22Rv1 (cell line): Measurements from ENCODE around the gene PRAME.
"Not testable (repeated sequence)": the region's sequence is repeated elsewhere in the genome, so short reads cannot be mapped to it uniquely, and the experiment has no call there.

Experiments
- H3K27ac ChIP-seq: fragments of 450-650 bp; 2 replicates; pipeline ENCODE4 v1.5.1; 2017
- CTCF ChIP-seq: fragments of 450-650 bp; IDR thresholded peaks from 2 replicates; pipeline ENCODE4 v1.5.1; 2017; ENCODE audit warnings: mild to moderate bottlenecking
- ZFX ChIP-seq: fragments of 450-650 bp; IDR thresholded peaks from 2 replicates; pipeline ENCODE4 v1.6.1; 2017; ENCODE audit warnings: antibody characterized with exemption, borderline replicate concordance

PRAME gene

DNA sequence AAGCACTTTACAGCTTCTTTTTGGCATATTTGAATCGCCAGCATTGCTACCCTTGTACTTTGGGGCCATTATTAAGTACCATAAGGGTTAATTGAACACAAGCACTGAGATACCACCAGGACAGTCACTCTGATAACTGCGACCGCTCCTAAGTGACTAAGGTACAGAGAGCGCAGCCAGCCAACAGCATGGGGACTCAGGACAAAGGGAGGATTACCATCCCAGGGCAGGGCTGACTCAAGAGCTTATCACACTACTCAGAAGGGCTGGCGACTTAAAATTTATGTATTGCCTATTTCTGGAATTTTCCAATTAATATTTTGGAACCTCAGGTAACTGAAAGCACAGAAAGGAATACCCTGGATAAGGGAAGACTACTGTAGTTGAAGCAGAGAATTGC is 39.5 kb downstream of the PRAME start:
- H3K27ac ChIP-seq = peak overlapping the region; percentile 51
- TF ChIP-seq ZFX (no peak), CTCF (no peak)

GRCh38 chr22:22516992-22517391 is 42.1 kb downstream of the PRAME start:
- TF ChIP-seq CTCF = no peak
- no peak for TF ChIP-seq ZFX

DNA sequence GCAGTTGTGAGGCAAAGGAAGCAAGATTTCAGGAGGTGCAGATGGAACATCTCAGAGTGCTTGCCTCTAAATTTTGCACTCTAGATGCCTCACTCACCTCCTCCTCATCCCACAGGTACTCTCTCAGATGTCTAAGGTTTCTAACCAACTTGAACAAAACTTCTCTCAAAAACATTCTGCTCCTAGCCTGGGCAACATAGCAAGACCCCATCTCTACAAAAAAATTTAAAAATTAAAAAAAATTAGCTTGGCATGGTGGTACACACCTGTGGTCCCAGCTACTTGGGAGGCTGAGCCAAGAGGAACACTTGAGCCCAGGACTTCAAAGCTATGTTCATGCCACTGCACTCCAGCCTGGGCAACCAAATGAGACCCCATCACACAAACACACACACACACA is 43.2 kb downstream of the PRAME start:
- H3K27ac ChIP-seq = no peak overlapping the region
- TF ChIP-seq CTCF = no peak
- TF ChIP-seq ZFX = no peak

More at GRCh38 chr22:22516992-22517391, 42.1 kb downstream of the PRAME start:
- no peak overlapping the region for H3K27ac ChIP-seq

GRCh38 chr22:22514431-22514830 is 44.6 kb downstream of the PRAME start:
- not testable (repeated sequence) for H3K27ac ChIP-seq

DNA sequence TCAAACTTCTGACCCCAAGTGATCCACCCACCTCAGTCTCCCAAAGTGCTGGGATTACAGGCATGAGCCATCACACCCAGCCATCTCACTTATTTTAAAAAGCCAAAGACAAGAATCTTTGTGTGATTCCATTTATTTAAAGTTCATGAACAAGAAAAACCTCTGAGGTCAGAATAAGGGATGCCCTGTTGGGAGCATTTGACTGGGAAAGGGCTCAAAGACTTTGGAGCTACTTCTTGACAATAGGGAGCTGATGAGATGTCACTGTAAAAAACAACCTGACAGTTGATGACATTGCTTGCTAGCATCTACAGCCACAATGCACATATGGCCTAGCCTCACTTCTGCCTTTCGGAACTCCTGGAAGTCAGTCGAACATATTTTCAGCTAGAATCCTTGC is 45.4 kb downstream of the PRAME start:
- TF ChIP-seq CTCF = no peak
- no peak for TF ChIP-seq ZFX
- H3K27ac ChIP-seq = no peak overlapping the region

GRCh38 chr22:22512951-22513350 is 46.1 kb downstream of the PRAME start:
- no peak overlapping the region for H3K27ac ChIP-seq
- TF ChIP-seq ZFX (no peak), CTCF (no peak)

DNA sequence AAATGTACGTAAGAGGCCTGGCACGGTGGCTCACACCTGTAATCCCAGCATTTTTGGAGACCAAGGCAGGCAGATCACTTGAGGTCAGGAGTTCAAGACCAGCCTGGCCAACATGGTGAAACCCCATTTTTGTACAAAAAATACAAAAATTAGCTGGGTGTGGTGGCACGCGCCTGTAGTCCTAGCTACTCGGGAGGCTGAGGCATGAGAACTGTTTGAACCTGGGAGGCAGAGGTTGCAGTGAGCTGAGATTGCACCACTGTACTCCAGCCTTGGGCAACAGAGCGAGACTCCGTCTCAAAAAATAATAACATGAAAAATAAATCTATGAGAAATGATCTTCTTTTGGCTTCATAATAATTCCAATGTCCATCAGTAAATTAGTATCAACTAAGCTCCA is 48.2 kb downstream of the PRAME start:
- not testable (repeated sequence) for H3K27ac ChIP-seq

DNA sequence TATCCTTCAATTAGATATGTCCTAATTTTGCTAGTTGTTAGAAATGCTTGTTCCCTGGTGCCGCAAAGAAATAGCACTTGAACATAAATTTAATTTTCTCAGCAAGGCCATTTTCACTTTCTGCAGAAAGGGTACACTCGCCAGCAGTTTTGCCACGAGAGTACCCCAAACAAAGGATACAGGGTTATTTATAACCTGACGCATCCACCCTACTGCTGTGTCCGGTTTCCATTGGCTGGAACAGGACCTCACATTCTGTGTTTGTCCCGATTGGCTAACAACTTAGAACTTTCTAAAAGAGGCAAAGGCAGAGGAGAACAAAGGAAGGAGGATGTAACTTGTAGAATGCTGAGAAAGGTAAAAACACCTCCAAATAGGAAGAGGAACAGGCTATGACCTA is 49.2 kb downstream of the PRAME start:
- H3K27ac ChIP-seq = not testable (repeated sequence)

DNA sequence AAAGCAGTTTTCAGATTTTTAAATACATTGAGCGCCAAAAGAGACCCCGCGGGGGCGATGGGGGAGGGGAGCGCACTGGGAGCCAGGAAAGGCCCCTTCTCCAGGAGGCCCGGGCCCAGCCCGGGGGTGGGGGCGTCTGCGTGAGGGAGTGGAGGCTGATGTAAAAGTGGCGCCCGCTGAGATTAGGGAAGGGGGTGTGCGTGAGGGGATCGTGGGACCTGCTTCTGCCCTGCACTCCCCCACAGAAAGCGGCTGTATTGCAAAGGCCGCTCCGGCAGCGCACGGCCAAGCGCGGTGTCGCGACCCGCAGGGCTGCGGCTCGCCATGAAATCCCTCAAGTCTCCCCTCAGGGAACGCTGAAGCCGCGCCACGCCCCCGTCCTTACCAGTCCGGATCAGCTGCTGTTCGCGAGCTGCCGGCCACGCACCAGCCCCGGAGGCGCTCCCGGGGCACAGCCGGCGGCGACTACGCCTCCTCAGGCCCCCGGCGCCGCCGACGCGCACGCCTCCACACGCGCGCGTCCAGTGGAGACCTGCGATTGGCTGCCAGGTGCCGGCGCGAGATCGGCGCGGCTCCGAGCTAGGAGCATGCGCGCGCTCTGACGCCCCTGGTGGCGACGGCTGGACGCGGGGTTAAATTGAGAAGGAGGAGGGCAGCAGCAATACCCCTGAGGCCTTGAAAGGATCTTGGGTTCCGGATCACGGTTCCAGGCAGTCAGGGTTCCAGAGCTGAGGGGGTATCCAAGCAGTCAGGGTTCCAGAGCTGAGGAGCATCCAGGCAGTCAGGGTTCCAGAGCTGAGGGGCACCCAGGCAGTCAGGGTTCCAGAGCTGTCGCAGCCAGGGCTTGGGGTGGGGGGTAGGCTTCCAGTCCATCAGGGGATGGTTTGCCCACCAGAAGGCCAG is 50.5 kb downstream of the PRAME start, which contains the start of gene ZNF280B:
TSS of gene ZNF280B (minus strand) at position 469 of the 903 bp plus-strand sequence. CDS start 19,344 bp downstream, outside the sequence.
- TF ChIP-seq CTCF (peak; percentile 91), ZFX (no peak)
- peak within 1 kb of the TSS; percentile 36; the same call in 1 of the 2 replicates for H3K27ac ChIP-seq
